H1 (cell line): ENCODE data around the gene EEF2K. TPM values are rescaled to one million over a fixed set of nuclear protein-coding genes. Genes with fewer than 3 reads are reported as not detected.
A peak's percentile ranks its signal among the peaks of the same experiment; 100 is the strongest.

ENCODE experiments used
- CTCF ChIA-PET: fragments of 300-600 bp; sonication (Branson Sonifier 250); formaldehyde crosslinking; loops from one replicate; lab custom pipeline; 2021; ENCODE audit not compliant: partially characterized antibody; lab: Charles Lee
- POLR2A ChIA-PET: fragments of 300-600 bp; sonication (Branson Sonifier 250); formaldehyde crosslinking; loops from one replicate; lab custom pipeline; 2021; ENCODE audit warnings: inconsistent platforms; ENCODE audit not compliant: partially characterized antibody; lab: Charles Lee
- DNase-seq, 2 experiments: peaks; one replicate each; pipeline versions ENCODE4 v3.0.0 to v3.0.0-alpha.2; 2010 to 2022; ENCODE audit warnings: low spot score in 2 of 2, low read depth in 1 of 2, mixed read lengths in 1 of 2
- FAIRE-seq: peaks from 2 replicates; lab custom pipeline; 2011; peaks lifted over from hg19 to GRCh38; lab: Jason Lieb, UNC
- H2AFZ ChIP-seq: 2 replicates; pipeline ENCODE4 v1.8.1; 2012; ENCODE audit warnings: low read length, inconsistent platforms
- H2AK5ac ChIP-seq: 2 replicates; pipeline ENCODE4 v1.6.1; 2013; ENCODE audit warnings: low read depth, low read length
- H2BK120ac ChIP-seq: replicated peaks from 2 replicates; pipeline ENCODE3; 2013; ENCODE audit warnings: low read depth, low read length, inconsistent platforms
- H2BK12ac ChIP-seq: 2 replicates; pipeline ENCODE4 v1.6.1; 2013; ENCODE audit warnings: low read depth, low read length
- H2BK15ac ChIP-seq: 2 replicates; pipeline ENCODE4 v1.6.1; 2013; ENCODE audit warnings: low read length
- H2BK20ac ChIP-seq: 2 replicates; pipeline ENCODE4 v1.6.1; 2013; ENCODE audit warnings: low read length
- H2BK5ac ChIP-seq: 2 replicates; pipeline ENCODE4 v1.6.1; 2013; ENCODE audit warnings: low read depth, low read length
- H3K14ac ChIP-seq: 2 replicates; pipeline ENCODE4 v1.6.1; 2013; ENCODE audit warnings: inconsistent platforms; ENCODE audit not compliant: insufficient read length
- H3K18ac ChIP-seq: 2 replicates; pipeline ENCODE4 v1.6.1; 2013; ENCODE audit warnings: low read length; ENCODE audit errors: extremely low read depth
- H3K23ac ChIP-seq: 2 replicates; pipeline ENCODE4 v1.6.1; 2013; ENCODE audit warnings: inconsistent platforms; ENCODE audit not compliant: insufficient read length
- H3K23me2 ChIP-seq: 2 replicates; pipeline ENCODE4 v1.6.1; 2013; ENCODE audit warnings: low read depth, low read length
- H3K27ac ChIP-seq: 2 replicates; pipeline ENCODE4 v1.6.1; 2011; ENCODE audit warnings: low read depth, low read length, inconsistent platforms
- H3K27me3 ChIP-seq, 4 experiments: replicated peaks in 1 of 4; 1 replicate in 1 of 4; 2 replicates in 3 of 4; pipeline versions ENCODE4 v1.6.1 to v1.8.1; 2011 to 2013; ENCODE audit warnings: low read length in 3 of 4, mild to moderate bottlenecking in 3 of 4, inconsistent platforms in 2 of 4, mixed read lengths in 2 of 4, moderate library complexity in 1 of 4; ENCODE audit not compliant: control insufficient read depth in 3 of 4, insufficient read depth in 3 of 4; ENCODE audit errors: extremely low read depth in 1 of 4
- H3K36me3 ChIP-seq, 4 experiments: 2 replicates each; pipeline versions ENCODE4 v1.6.1 to v1.8.1; 2011 to 2013; ENCODE audit warnings: mild to moderate bottlenecking in 4 of 4, low read length in 3 of 4, moderate library complexity in 2 of 4, control low read depth in 1 of 4, inconsistent platforms in 1 of 4; ENCODE audit not compliant: insufficient read depth in 4 of 4, control insufficient read depth in 2 of 4
- H3K4ac ChIP-seq: replicated peaks from 2 replicates; pipeline ENCODE3; 2013; ENCODE audit warnings: low read length, low read depth, mixed read lengths, inconsistent platforms; ENCODE audit not compliant: insufficient read length
- H3K4me1 ChIP-seq, 4 experiments: replicated peaks in 1 of 4; 1 replicate in 1 of 4; 2 replicates in 3 of 4; pipeline versions ENCODE4 v1.6.1 to v1.8.1; 2011 to 2013; ENCODE audit warnings: low read length in 3 of 4, inconsistent platforms in 2 of 4, mixed read lengths in 1 of 4; ENCODE audit not compliant: insufficient read depth in 4 of 4, control insufficient read depth in 3 of 4
- H3K4me2 ChIP-seq, 2 experiments: 2 replicates each; pipeline versions ENCODE4 v1.6.1 to v1.8.1; 2011 to 2013; ENCODE audit warnings: low read depth in 2 of 2, low read length in 2 of 2, control low read depth in 1 of 2, inconsistent platforms in 1 of 2, mild to moderate bottlenecking in 1 of 2; ENCODE audit not compliant: insufficient read depth in 1 of 2
- H3K4me3 ChIP-seq, 4 experiments: fragments of 200-600, 300-600 bp in 1 of 4; sonication (generic), shearing (Covaris generic), sonication (Bioruptor Twin) in 1 of 4; 2 replicates each; pipeline versions ENCODE4 v1.5.1 to v1.8.1; 2011 to 2016; ENCODE audit warnings: low read length in 4 of 4, low read depth in 3 of 4, control low read depth in 2 of 4, inconsistent platforms in 2 of 4, mild to moderate bottlenecking in 2 of 4, mixed read lengths in 1 of 4, moderate library complexity in 1 of 4; ENCODE audit not compliant: insufficient read depth in 2 of 4; ENCODE audit errors: extremely low read depth in 1 of 4
- H3K56ac ChIP-seq: replicated peaks from 2 replicates; pipeline ENCODE3; 2013; ENCODE audit warnings: low read depth, mild to moderate bottlenecking, mixed read lengths, low read length, inconsistent platforms; ENCODE audit not compliant: insufficient read length
- H3K79me1 ChIP-seq: 2 replicates; pipeline ENCODE4 v1.6.1; 2013; ENCODE audit warnings: low read depth, low read length, control low read depth
- H3K79me2 ChIP-seq, 2 experiments: 2 replicates each; pipeline versions ENCODE4 v1.6.1 to v1.8.1; 2012 to 2013; ENCODE audit warnings: low read length in 2 of 2, mild to moderate bottlenecking in 2 of 2, inconsistent platforms in 1 of 2; ENCODE audit not compliant: insufficient read depth in 2 of 2, control insufficient read depth in 1 of 2
- H3K9ac ChIP-seq, 4 experiments: replicated peaks in 1 of 4; 1 replicate in 1 of 4; 2 replicates in 3 of 4; pipeline versions ENCODE4 v1.6.1 to v1.8.1; 2011 to 2013; ENCODE audit warnings: low read depth in 3 of 4, low read length in 3 of 4, control low read depth in 2 of 4, mild to moderate bottlenecking in 2 of 4, moderate library complexity in 2 of 4, inconsistent platforms in 1 of 4; ENCODE audit errors: extremely low read depth in 1 of 4
- H3K9me3 ChIP-seq, 2 experiments: 2 replicates each; pipeline versions ENCODE4 v1.6.1 to v1.8.1; 2012 to 2013; ENCODE audit warnings: mild to moderate bottlenecking in 2 of 2, moderate library complexity in 2 of 2, control low read depth in 1 of 2, inconsistent platforms in 1 of 2, low read depth in 1 of 2, low read length in 1 of 2, mixed read lengths in 1 of 2; ENCODE audit not compliant: insufficient read depth in 2 of 2
- H4K20me1 ChIP-seq, 2 experiments: replicated peaks in 1 of 2; 2 replicates each; pipeline versions ENCODE3 to v1.8.1; 2011 to 2013; ENCODE audit warnings: inconsistent platforms in 2 of 2, low read length in 2 of 2, mild to moderate bottlenecking in 1 of 2; ENCODE audit not compliant: insufficient read depth in 2 of 2, control insufficient read depth in 1 of 2
- H4K5ac ChIP-seq: 2 replicates; pipeline ENCODE4 v1.6.1; 2013; ENCODE audit warnings: low read length, low read depth, mixed read lengths, inconsistent platforms; ENCODE audit not compliant: insufficient read length
- H4K8ac ChIP-seq: 2 replicates; pipeline ENCODE4 v1.8.0; 2013; ENCODE audit warnings: mild to moderate bottlenecking, moderate library complexity, low read length, inconsistent platforms; ENCODE audit not compliant: insufficient read depth; ENCODE audit errors: extremely low read depth
- H4K91ac ChIP-seq: replicated peaks from 2 replicates; pipeline ENCODE3; 2013; ENCODE audit warnings: low read length, mixed read lengths, inconsistent platforms; ENCODE audit not compliant: insufficient read length
- CEBPB ChIP-seq: IDR thresholded peaks from 2 replicates; pipeline ENCODE4 v1.6.1; 2012; ENCODE audit warnings: low read depth, low read length
- CREB1 ChIP-seq: IDR thresholded peaks from 2 replicates; pipeline ENCODE4 v1.6.1; 2012; ENCODE audit warnings: inconsistent platforms
- GABPA ChIP-seq: IDR thresholded peaks from 2 replicates; pipeline ENCODE4 v1.6.1; 2011; ENCODE audit warnings: mild to moderate bottlenecking, low read length, moderate library complexity, borderline replicate concordance; ENCODE audit not compliant: insufficient read depth
- KDM1A ChIP-seq: fragments of 200-600, 300-600 bp; sonication (generic); IDR thresholded peaks from 2 replicates; pipeline ENCODE4 v1.7.1; 2016; ENCODE audit warnings: mild to moderate bottlenecking, low read length, borderline replicate concordance
- NRF1 ChIP-seq: IDR thresholded peaks from 2 replicates; pipeline ENCODE4 v1.6.1; 2011; ENCODE audit warnings: mild to moderate bottlenecking, low read depth, low read length, improper control_type of control experiment
- polyA plus RNA-seq, 7 experiments: library from polyadenylated mRNA; depleted of rRNA in 3 of 7; stranded (reverse) in 5 of 7; unstranded in 2 of 7; fragments of >200 nt in 5 of 7; fragments of 200-250 nt in 2 of 7; gene quantifications; 1 replicate in 5 of 7; 2 replicates in 1 of 7; 4 replicates in 1 of 7; pipeline versions ENCODE4 v1.2.1 to v1.2.3, GENCODE V29; 2011 to 2013; ENCODE audit warnings: missing spikeins in 2 of 7, mixed read lengths in 2 of 7
- total RNA-seq: library from RNA; stranded (reverse); fragmentation: NEBNext Ultra II Directional; extraction: Animal tissue kit (Norgen Biotek cat#: 25700); gene quantifications from 2 replicates; pipeline ENCODE4 v1.2.1, GENCODE V29; 2021

EEF2K gene
- total and polyA plus RNA-seq, 2 of the 8 experiments (the other 6 are each of a cell fraction or from before 2014, with no cell fraction given) = 14.9 to 30.2 TPM

GRCh38 chr16:22292320-22292719 is 86.2 kb downstream of the EEF2K start:
- no peak overlapping the region; a peak in 1 of 4 replicates for H3K4me2 ChIP-seq
- H3K79me2 ChIP-seq = no peaks in the 10 kb centered on the region
- H3K79me1 ChIP-seq = no peaks in the 10 kb centered on the region
- POLR2A ChIA-PET = interaction anchor here (1.0 kb wide), 2 partner anchors 68 to 88 kb away, joined by 3 read pairs; no protein-coding TSS in a partner anchor
- H3K4me1 ChIP-seq = peaks cover 0 to 4% (median 2%) of the 10 kb centered on the region in 4 experiments; a peak in 2 of 7 replicates
- no peak overlapping the region for H3K14ac ChIP-seq
- H2BK12ac ChIP-seq = peak overlapping the region; percentile 81; the same call in 1 of the 2 replicates
- H3K4me3 ChIP-seq = no peak overlapping the region
- no peak overlapping the region for H2BK20ac ChIP-seq
- no peak overlapping the region; the same call in 1 of the 2 replicates for H2AK5ac ChIP-seq
- H3K36me3 ChIP-seq = no peaks in the 10 kb centered on the region
- H3K56ac ChIP-seq = no peak overlapping the region
- TF ChIP-seq NRF1 (no peak), KDM1A (no peak), CREB1 (no peak), GABPA (no peak), CEBPB (no peak)
- TF ChIP-seq, all 59 proteins: peak for 0
- no peak overlapping the region for H4K5ac ChIP-seq
- H3K4ac ChIP-seq = no peak overlapping the region
- no peak overlapping the region for H4K91ac ChIP-seq
- no peak overlapping the region for H2BK120ac ChIP-seq
- no peaks in the 10 kb centered on the region for H3K27me3 ChIP-seq
- CTCF ChIA-PET = interaction anchor here (1.0 kb wide), 1 partner anchor 9 kb away, joined by 3 read pairs; no protein-coding TSS in a partner anchor
- no peaks in the 10 kb centered on the region for H3K23me2 ChIP-seq
- H3K18ac ChIP-seq = no peak overlapping the region; the same call in 1 of the 2 replicates
- no peak overlapping the region for H3K23ac ChIP-seq
- no peaks in the 10 kb centered on the region for H3K9me3 ChIP-seq
- DNase-seq = no peak
- H4K8ac ChIP-seq = no peak overlapping the region
- H3K27ac ChIP-seq = no peak overlapping the region
- no peak for FAIRE-seq
- no peak overlapping the region for H2BK15ac ChIP-seq
- no peaks in the 10 kb centered on the region for H4K20me1 ChIP-seq
- H3K9ac ChIP-seq = no peak overlapping the region
- no peak overlapping the region for H2AFZ ChIP-seq
- H2BK5ac ChIP-seq = 0 out of 2 replicates have a peak overlapping the region, but pooled peaks have one; percentile 10
